ENCODE data around the gene PTPRF.
"Not testable (repeated sequence)": the region's sequence is repeated elsewhere in the genome, so short reads cannot be mapped to it uniquely, and the experiment has no call there.

PTPRF gene

GRCh38 chr1:43530483-43531106 is at the start of gene PTPRF:
Gene PTPRF (plus strand): TSS chr1:43530883. CDS start chr1:43545076, 14,193 bp downstream.
- peak within 1 kb of the TSS in 1 of 2 donors; percentile 55 for H3K27ac Mint-ChIP-seq
- peak in 1 of 2 donors; percentile 16 for DNase-seq

GRCh38 chr1:43481491-43481890 is 49.2 kb upstream of the PTPRF start:
- peaks cover 7% of the 10 kb centered on the region for H3K27me3 Mint-ChIP-seq
- no peak for DNase-seq

More at GRCh38 chr1:43530483-43531106, at the start of gene PTPRF:
- peak; percentile 39 for ATAC-seq
- H3K9me3 Mint-ChIP-seq, result no peaks in the 10 kb centered on the region
- H3K4me3 Mint-ChIP-seq, result peak within 1 kb of the TSS; percentile 89 to 90
- H3K4me1 Mint-ChIP-seq, result peaks cover 24% of the 10 kb centered on the region
- H3K27me3 Mint-ChIP-seq, result peaks cover 46% of the 10 kb centered on the region

GRCh38 chr1:43482215-43482614 is 48.5 kb upstream of the PTPRF start:
- Mint-ChIP-seq H3K4me3 (no peak overlapping the region), H3K9me3 (peaks cover 0 to 11% of the 10 kb centered on the region in 2 donors), H3K27me3 (peaks cover 7% of the 10 kb centered on the region), H3K27ac (peak overlapping the region in 1 of 2 donors; percentile 76), H3K4me1 (peaks cover 6% of the 10 kb centered on the region)
- no peak for ATAC-seq
- DNase-seq, result no peak

More at GRCh38 chr1:43481491-43481890, 49.2 kb upstream of the PTPRF start:
- peaks cover 6% of the 10 kb centered on the region for H3K4me1 Mint-ChIP-seq
- no peak overlapping the region for H3K27ac Mint-ChIP-seq
- ATAC-seq, result no peak
- H3K9me3 Mint-ChIP-seq, result peaks cover 0 to 5% of the 10 kb centered on the region in 2 donors
- no peak overlapping the region for H3K4me3 Mint-ChIP-seq

- H3K27me3 Mint-ChIP-seq, result peaks cover 4% of the 10 kb centered on the region
- DNase-seq, result no peak
- no peak overlapping the region for H3K4me3 Mint-ChIP-seq
- H3K9me3 Mint-ChIP-seq, result peaks cover 13 to 27% of the 10 kb centered on the region in 2 donors
- ATAC-seq, result no peak
- H3K4me1 Mint-ChIP-seq, result peaks cover 6% of the 10 kb centered on the region
- no peak overlapping the region for H3K27ac Mint-ChIP-seq
Observed at GRCh38 chr1:43484367-43484766, 46.3 kb upstream of the PTPRF start.

GRCh38 chr1:43488165-43488564 is 42.5 kb upstream of the PTPRF start:
- ATAC-seq, result no peak

GRCh38 chr1:43491061-43491460 is 39.6 kb upstream of the PTPRF start:
- ATAC-seq (no peak), DNase-seq (no peak)
- H3K9me3 Mint-ChIP-seq, result peaks cover 23 to 54% of the 10 kb centered on the region in 2 donors
- H3K27ac Mint-ChIP-seq, result no peak overlapping the region
- no peak overlapping the region for H3K4me3 Mint-ChIP-seq
- peaks cover 15% of the 10 kb centered on the region for H3K27me3 Mint-ChIP-seq
- no peaks in the 10 kb centered on the region for H3K4me1 Mint-ChIP-seq

More at GRCh38 chr1:43488165-43488564, 42.5 kb upstream of the PTPRF start:
- H3K27ac Mint-ChIP-seq, result no peak overlapping the region
- H3K27me3 Mint-ChIP-seq, result no peaks in the 10 kb centered on the region
- DNase-seq, result no peak
- H3K4me1 Mint-ChIP-seq, result no peaks in the 10 kb centered on the region
- peaks cover 23 to 55% of the 10 kb centered on the region in 2 donors for H3K9me3 Mint-ChIP-seq
- H3K4me3 Mint-ChIP-seq, result no peak overlapping the region

GRCh38 chr1:43492826-43493225 is 37.9 kb upstream of the PTPRF start:
- Mint-ChIP-seq H3K4me1 (no peaks in the 10 kb centered on the region), H3K27ac (no peak overlapping the region), H3K4me3 (no peak overlapping the region), H3K27me3 (peaks cover 15% of the 10 kb centered on the region), H3K9me3 (peaks cover 21 to 41% of the 10 kb centered on the region in 2 donors)
- ATAC-seq, result no peak
- no peak for DNase-seq

GRCh38 chr1:43493661-43494450 is 36.8 kb upstream of the PTPRF start:
- DNase-seq (no peak), ATAC-seq (no peak)
- peaks cover 14 to 33% of the 10 kb centered on the region in 2 donors for H3K9me3 Mint-ChIP-seq
- no peak overlapping the region for H3K27ac Mint-ChIP-seq
- no peak overlapping the region for H3K4me3 Mint-ChIP-seq
- H3K4me1 Mint-ChIP-seq, result no peaks in the 10 kb centered on the region
- H3K27me3 Mint-ChIP-seq, result peaks cover 15% of the 10 kb centered on the region

- Mint-ChIP-seq H3K4me1 (no peaks in the 10 kb centered on the region), H3K4me3 (no peak overlapping the region), H3K27me3 (peaks cover 20% of the 10 kb centered on the region)
Observed at GRCh38 chr1:43495204-43495603, 35.5 kb upstream of the PTPRF start.

GRCh38 chr1:43499898-43500297 is 30.8 kb upstream of the PTPRF start:
- H3K27me3 Mint-ChIP-seq, result peaks cover 19% of the 10 kb centered on the region

More at GRCh38 chr1:43495204-43495603, 35.5 kb upstream of the PTPRF start:
- Mint-ChIP-seq H3K27ac (no peak overlapping the region), H3K9me3 (peaks cover 2 to 20% of the 10 kb centered on the region in 2 donors)
- ATAC-seq (no peak), DNase-seq (no peak)

GRCh38 chr1:43501806-43502205 is 28.9 kb upstream of the PTPRF start:
- H3K4me3 Mint-ChIP-seq, H3K27ac Mint-ChIP-seq, H3K4me1 Mint-ChIP-seq, H3K9me3 Mint-ChIP-seq, DNase-seq, ATAC-seq: not testable (repeated sequence)
- peaks cover 12% of the 10 kb centered on the region for H3K27me3 Mint-ChIP-seq

More at GRCh38 chr1:43499898-43500297, 30.8 kb upstream of the PTPRF start:
- no peak overlapping the region for H3K4me3 Mint-ChIP-seq
- H3K27ac Mint-ChIP-seq, result no peak overlapping the region
- ATAC-seq (no peak), DNase-seq (no peak)
- no peaks in the 10 kb centered on the region for H3K4me1 Mint-ChIP-seq
- no peaks in the 10 kb centered on the region for H3K9me3 Mint-ChIP-seq

GRCh38 chr1:43503534-43503933 is 27.1 kb upstream of the PTPRF start:
- Mint-ChIP-seq H3K27me3 (peaks cover 12% of the 10 kb centered on the region), H3K4me1 (no peaks in the 10 kb centered on the region), H3K4me3 (no peak overlapping the region), H3K9me3 (no peaks in the 10 kb centered on the region), H3K27ac (no peak overlapping the region)
- no peak for ATAC-seq
- no peak for DNase-seq

- peaks cover 6% of the 10 kb centered on the region for H3K27me3 Mint-ChIP-seq
- no peaks in the 10 kb centered on the region for H3K9me3 Mint-ChIP-seq
- peak overlapping the region in 1 of 2 donors; percentile 60 for H3K27ac Mint-ChIP-seq
- no peak overlapping the region for H3K4me3 Mint-ChIP-seq
- no peak for ATAC-seq
- DNase-seq, result no peak
- H3K4me1 Mint-ChIP-seq, result peaks cover 12% of the 10 kb centered on the region
Observed at GRCh38 chr1:43505077-43505780, 25.5 kb upstream of the PTPRF start.

GRCh38 chr1:43506233-43506632 is 24.4 kb upstream of the PTPRF start:
- ATAC-seq, result no peak
- DNase-seq, result no peak
- H3K27ac Mint-ChIP-seq, result no peak overlapping the region
- peaks cover 12% of the 10 kb centered on the region for H3K4me1 Mint-ChIP-seq
- H3K4me3 Mint-ChIP-seq, result no peak overlapping the region
- no peaks in the 10 kb centered on the region for H3K27me3 Mint-ChIP-seq
- H3K9me3 Mint-ChIP-seq, result peaks cover under 1% of the 10 kb centered on the region in 2 donors
